Left ventricle myocardium superior (tissue), 1 donor: ENCODE data around the gene KRT12. TPM values are rescaled to one million over a fixed set of nuclear protein-coding genes. Genes with fewer than 3 reads are reported as not detected.
A peak's percentile ranks its signal among the peaks of the same experiment; 100 is the strongest.
"Not testable (repeated sequence)": the region's sequence is repeated elsewhere in the genome, so short reads cannot be mapped to it uniquely, and the experiment has no call there.

Experiments used
- ATAC-seq: fragments of 200-7000 bp; cut with Tn5 transposase; one replicate; pipeline ENCODE4 v1.9.1; 2020; ENCODE audit warnings: mild to moderate bottlenecking, moderate library complexity
- DNase-seq: peaks from one replicate; pipeline ENCODE4 v3.0.0-alpha.2; 2020
- intact Hi-C: fragments of 100-400 bp; cut with micrococcal nuclease; formaldehyde crosslinking; loops from one replicate; pipeline ENCODE4 v1.11.0; 2022
- total RNA-seq: library from RNA; stranded (reverse); fragmentation: NEBNext Ultra II Directional; extraction: Animal tissue kit (Norgen Biotek cat#: 25700); gene quantifications from one replicate; pipeline ENCODE4 v1.2.1, GENCODE V29; 2021
- donor health status: DM: no; HTN: yes; CAD: no; lungs with severe emphysema.

The KRT12 gene
- total RNA-seq, 1 donor from 2014 or later: not detected

DNA sequence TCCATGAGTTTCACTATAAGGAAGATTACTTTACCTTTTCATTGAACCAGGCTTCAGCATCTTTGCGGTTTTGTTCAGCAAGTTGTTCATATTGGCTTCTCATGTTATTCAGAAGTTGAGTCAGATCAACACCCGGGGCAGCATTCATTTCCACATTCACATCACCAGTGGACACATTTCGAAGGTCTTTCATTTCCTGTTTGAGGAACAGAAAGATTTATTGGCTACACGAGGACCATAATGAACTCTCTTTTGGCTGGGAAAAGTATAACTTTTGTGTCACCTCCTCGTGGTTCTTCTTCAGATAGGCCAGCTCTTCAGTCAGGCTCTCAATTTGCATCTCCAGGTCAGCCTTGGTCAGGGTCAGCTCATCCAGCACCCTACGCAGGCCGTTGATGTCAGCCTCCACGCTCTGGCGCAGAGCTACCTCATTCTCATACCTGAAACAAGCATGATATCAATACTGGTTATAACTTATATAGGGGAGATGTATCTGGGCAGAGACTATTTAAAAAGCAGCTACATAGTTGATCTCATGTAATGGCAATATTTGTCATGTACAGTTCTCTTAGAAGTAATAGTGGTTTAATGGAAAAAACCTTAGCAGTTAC, 46.7 kb downstream of the KRT12 start:
- intact Hi-C loops: no loop called here
- DNase-seq (no peak), ATAC-seq (no peak)

- ATAC-seq: peak; percentile 38
- no peak for DNase-seq
- intact Hi-C loops: no loop called here
Measured at GRCh38 chr17:40819528-40820125, 47.4 kb downstream of the KRT12 start.

DNA sequence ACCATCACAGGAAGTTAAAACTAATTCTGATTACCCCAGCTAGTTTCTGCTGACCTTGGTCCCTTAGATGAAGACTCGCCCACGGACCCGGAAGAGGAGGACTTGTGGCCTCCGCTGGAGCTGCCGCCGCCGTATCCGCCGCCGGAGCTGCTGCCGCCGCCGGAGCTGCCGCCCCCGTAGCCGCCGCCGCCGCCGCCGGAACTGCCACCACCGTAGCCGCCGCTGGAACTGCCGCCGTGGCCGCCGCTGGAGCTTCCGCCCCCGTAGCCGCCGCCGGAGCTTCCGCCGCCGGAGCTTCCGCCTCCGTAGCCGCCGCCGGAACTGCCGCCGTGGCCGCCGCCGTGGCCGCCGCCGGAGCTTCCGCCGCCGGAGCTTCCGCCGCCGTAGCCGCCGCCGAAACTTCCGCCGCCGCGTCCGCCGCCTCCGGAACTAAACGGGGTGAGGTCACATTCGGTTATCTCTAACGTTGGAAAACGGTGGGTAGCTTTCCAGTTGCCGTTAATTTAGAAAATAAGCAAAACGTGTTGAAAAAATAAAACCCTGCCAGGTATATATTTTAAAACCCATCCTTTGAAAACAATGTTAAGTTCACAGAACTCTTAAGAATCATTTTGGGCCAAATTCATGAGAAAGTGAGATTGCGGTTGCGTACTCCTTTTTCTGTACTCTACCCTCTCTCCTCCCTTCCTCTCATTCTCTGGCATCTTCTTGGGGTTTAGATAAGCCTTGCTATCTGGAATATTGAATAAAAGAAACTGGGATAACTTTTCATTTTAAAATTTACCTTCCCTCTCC, 48.1 kb downstream of the KRT12 start:
- peak; percentile 89 for DNase-seq
- peak; percentile 96 for ATAC-seq
- intact Hi-C loops: no loop called here

DNA sequence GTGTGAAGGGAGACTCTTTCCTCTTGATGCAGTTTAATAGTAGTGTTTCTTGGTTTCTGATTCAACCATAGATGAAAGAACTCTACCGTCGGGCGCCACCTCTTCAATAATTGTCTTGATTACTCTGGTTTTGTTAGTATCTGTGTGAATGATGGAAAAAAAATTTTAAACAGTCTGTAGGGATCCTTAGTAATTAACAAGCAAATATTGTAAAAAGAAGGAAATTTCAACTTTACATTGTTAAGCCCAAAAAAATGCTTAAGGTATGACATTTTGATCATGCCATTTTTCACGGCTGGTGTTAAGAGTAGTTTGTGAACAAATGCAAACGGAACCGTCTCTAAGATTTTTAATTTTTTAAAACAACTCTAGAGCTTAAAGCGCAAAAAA, 48.7 kb downstream of the KRT12 start:
- intact Hi-C loops: no loop called here
- no peak for ATAC-seq
- DNase-seq: no peak

DNA sequence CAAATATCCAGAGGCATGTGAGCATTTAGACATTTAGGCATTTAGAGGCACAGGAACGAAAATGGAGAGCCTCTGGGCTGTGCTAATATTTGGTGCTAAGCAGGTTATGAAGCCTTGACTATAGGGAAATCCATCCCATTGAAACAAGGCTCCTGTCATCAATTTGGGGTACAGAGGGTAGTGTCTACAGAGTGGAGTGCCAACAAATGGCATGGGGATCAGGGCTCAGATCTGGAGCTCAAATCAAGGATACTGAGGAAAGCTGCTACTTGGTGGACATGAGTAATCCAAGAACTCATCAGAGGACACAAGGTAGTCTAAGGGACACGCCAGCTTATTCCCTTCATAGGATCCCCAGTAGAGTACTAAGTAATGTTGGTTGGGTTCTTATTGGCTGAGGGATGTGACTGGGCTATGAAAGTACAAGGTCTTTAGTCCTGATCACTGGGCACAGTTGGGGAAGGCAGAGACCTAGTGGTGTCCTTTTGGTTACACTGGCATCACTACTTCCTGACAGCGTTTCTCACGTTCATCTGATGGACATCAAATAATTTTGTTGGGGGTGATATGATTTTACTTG, 49.8 kb downstream of the KRT12 start:
- no peak for DNase-seq
- ATAC-seq: no peak
- intact Hi-C loops: no loop called here

DNA sequence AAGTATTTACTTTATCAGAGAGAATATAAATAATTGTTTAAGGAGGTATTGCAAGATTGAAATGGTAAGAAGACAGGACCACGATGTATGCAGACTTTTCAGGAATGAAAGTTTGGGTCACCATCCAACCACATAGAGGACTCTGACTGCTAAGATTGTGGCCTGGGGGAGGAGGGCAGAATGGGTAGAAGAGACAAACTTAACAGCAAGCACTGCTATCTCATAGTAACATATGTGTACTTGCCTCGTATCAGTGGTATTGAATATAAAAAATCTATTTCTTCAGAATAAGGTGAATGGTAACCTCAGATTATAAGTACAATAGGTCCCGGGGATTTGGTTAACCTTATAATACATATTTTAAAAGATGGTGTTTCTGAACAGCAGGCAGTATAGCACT, 50.5 kb downstream of the KRT12 start:
- intact Hi-C loops: no loop called here
- ATAC-seq (no peak), DNase-seq (no peak)

- DNase-seq (no peak), ATAC-seq (no peak)
- intact Hi-C loops: no loop called here
Measured at GRCh38 chr17:40815381-40815780, 51.6 kb downstream of the KRT12 start.

DNA sequence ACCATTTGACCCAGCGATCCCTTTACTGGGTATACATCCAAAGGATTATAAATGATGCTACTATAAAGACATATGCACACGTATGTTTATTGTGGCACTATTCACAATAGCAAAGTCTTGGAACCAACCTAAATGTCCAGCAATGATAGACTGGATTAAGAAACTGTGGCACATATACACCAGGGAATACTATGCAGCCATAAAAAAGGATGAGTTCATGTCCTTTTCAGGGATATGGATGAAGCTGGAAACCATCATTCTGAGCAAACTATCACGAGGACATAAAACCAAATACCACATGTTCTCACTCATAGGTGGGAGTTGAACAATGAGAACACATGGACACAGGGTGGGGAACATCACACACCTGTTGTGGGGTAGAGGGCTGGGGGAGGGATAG, 52.4 kb downstream of the KRT12 start:
- intact Hi-C loops, ATAC-seq, DNase-seq: not testable (repeated sequence)

- ATAC-seq (no peak), DNase-seq (no peak)
- intact Hi-C loops: no loop called here
Measured at GRCh38 chr17:40813804-40814203, 53.2 kb downstream of the KRT12 start.

GRCh38 chr17:40812639-40813038, 54.4 kb downstream of the KRT12 start:
- ATAC-seq (no peak), DNase-seq (no peak)
- intact Hi-C loops: no loop called here

Other genes starting within 250 kb of the KRT12 start
- 59.8 TPM for gene SMARCE1, start 219.4 kb downstream of the KRT12 start, total RNA-seq
- gene KRT222, start 202.0 kb downstream of the KRT12 start, total RNA-seq: not detected
- gene KRT24, start 163.5 kb downstream of the KRT12 start, total RNA-seq: not detected
- gene KRT25, start 111.9 kb downstream of the KRT12 start, total RNA-seq: not detected
- not detected for gene KRT26, start 95.0 kb downstream of the KRT12 start, total RNA-seq
- gene KRT27, start 84.7 kb downstream of the KRT12 start, total RNA-seq: not detected
- not detected for gene KRT28, start 67.3 kb downstream of the KRT12 start, total RNA-seq
- gene KRT10, start 44.6 kb downstream of the KRT12 start, total RNA-seq: 51.3 TPM
- not detected for gene KRT20, start 18.0 kb upstream of the KRT12 start, total RNA-seq
- not detected for gene KRT23, start 70.4 kb upstream of the KRT12 start, total RNA-seq
- not detected for gene KRT39, start 99.7 kb upstream of the KRT12 start, total RNA-seq
- not detected for gene KRT40, start 117.1 kb upstream of the KRT12 start, total RNA-seq
- not detected for gene KRTAP3-3, start 126.9 kb upstream of the KRT12 start, total RNA-seq
- not detected for gene KRTAP3-2, start 132.7 kb upstream of the KRT12 start, total RNA-seq
- gene KRTAP3-1, start 141.9 kb upstream of the KRT12 start, total RNA-seq: not detected
- gene KRTAP1-5, start 160.0 kb upstream of the KRT12 start, total RNA-seq: not detected
- gene KRTAP1-4, start 163.0 kb upstream of the KRT12 start, total RNA-seq: not detected
- gene KRTAP1-3, start 167.7 kb upstream of the KRT12 start, total RNA-seq: not detected
- gene KRTAP1-1, start 174.2 kb upstream of the KRT12 start, total RNA-seq: not detected
- not detected for gene KRTAP2-1, start 180.1 kb upstream of the KRT12 start, total RNA-seq
- not detected for gene KRTAP2-2, start 188.0 kb upstream of the KRT12 start, total RNA-seq
- gene KRTAP2-3, start 192.9 kb upstream of the KRT12 start, total RNA-seq: not detected
- not detected for gene KRTAP2-4, start 198.7 kb upstream of the KRT12 start, total RNA-seq
- not detected for gene KRTAP4-7, start 216.9 kb upstream of the KRT12 start, total RNA-seq
- not detected for gene KRTAP4-8, start 230.9 kb upstream of the KRT12 start, total RNA-seq
- not detected for gene KRTAP4-16, start 235.0 kb upstream of the KRT12 start, total RNA-seq
- gene KRTAP4-9, start 238.2 kb upstream of the KRT12 start, total RNA-seq: not detected